Measurements from ENCODE around the gene DNAJB12.
A peak's percentile ranks its signal among the peaks of the same experiment; 100 is the strongest.
"Not testable (repeated sequence)": the region's sequence is repeated elsewhere in the genome, so short reads cannot be mapped to it uniquely, and the experiment has no call there.

The DNAJB12 gene

GRCh38 chr10:72354356-72355213, at the start of gene DNAJB12:
TSS of gene DNAJB12 (minus strand) at chr10:72354919. CDS start at chr10:72354897, 22 bp downstream.
- DNase-seq (ENCODE audit: low spot score) = peak; percentile 86

- DNase-seq (ENCODE audit: low spot score) = not testable (repeated sequence)
These were observed 40.9 kb upstream of the DNAJB12 start for GRCh38 chr10:72395581-72395980.

- DNase-seq (ENCODE audit: low spot score) = no peak
These were observed 37.9 kb upstream of the DNAJB12 start for GRCh38 chr10:72392571-72392970.

DNA sequence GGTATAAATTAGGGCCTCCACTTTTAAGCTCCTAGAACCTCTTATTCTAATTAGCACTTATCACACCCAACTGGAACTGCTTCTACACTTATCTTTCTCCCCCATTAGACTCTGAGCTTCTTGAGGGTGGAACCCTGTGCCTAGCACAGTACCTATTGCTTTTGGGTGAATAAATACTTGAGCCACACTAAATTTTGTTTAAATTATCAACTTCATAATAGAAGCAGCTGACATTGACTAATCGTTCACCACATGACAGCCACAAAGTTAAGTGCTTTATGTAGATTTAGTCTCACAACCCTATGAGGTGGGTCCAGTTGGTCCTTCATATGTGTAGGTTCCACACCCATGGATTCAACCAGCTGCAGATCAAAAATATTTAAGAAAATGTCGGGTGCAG, 36.0 kb upstream of the DNAJB12 start:
- no peak for DNase-seq (ENCODE audit: low spot score)

DNA sequence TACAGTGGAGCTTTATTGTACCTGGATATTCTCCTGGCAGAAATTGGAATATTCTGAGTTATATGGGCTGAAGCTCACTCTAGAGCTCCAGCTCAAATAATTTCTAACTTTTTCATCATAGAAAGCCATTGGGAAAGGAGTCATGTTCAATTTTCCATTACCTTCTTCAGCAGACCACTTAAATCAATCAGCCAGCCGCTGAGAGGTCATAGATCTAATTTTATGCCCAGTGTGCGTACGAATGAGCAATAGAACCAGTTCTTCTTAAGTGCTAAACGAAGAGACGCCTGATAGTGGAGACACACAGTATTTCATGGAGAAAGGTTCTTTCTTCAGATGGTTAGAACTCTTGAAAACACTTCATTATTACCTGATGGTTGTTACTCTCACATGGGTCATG, 35.0 kb upstream of the DNAJB12 start:
- no peak for DNase-seq (ENCODE audit: low spot score)

GRCh38 chr10:72389014-72389413, 34.3 kb upstream of the DNAJB12 start:
- DNase-seq (ENCODE audit: low spot score) = no peak

GRCh38 chr10:72388062-72388461, 33.3 kb upstream of the DNAJB12 start:
- no peak for DNase-seq (ENCODE audit: low spot score)

- DNase-seq (ENCODE audit: low spot score) = no peak
These were observed 32.3 kb upstream of the DNAJB12 start for GRCh38 chr10:72386916-72387586.

DNA sequence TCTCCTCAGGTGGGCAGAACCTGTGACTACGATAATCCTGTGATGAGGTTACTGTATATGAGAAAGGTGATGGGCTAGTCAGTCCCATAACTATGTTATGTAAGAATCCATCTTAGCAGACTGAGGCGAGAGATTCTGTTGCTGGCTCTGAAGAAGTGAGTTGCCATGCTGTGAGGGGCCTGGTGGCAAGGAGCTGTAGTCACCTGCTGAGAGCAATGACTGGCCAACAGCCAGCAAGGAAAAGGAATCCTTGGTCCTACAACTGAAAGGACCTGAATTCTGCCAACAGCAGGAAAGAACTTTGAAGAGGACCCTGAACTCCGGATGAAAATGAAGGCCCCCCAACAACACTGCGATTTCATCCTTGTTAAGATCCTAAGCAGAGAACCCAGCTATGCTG, 31.0 kb upstream of the DNAJB12 start:
- no peak for DNase-seq (ENCODE audit: low spot score)

- not testable (repeated sequence) for DNase-seq (ENCODE audit: low spot score)
These were observed 30.3 kb upstream of the DNAJB12 start for GRCh38 chr10:72384982-72385381.

DNA sequence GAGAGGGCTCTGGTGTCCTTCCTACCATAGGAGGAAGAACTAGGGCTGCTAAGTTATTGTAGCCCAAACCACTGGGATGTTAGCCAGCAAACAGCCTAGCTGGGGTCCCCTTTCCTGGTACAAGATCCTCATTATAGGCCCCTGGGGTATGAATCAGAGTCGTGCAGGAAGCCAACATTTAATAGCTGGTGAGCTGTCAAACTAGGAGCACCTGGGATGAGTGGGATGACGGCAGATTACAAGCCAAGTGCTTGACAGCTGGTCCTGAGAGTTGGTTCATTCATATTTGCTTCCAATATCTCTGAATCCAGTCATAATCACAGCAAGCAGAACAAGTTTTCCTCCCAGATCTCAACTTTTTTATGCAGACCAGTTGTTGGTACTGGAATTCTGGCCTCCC, 25.1 kb upstream of the DNAJB12 start:
- DNase-seq (ENCODE audit: low spot score) = no peak

DNA sequence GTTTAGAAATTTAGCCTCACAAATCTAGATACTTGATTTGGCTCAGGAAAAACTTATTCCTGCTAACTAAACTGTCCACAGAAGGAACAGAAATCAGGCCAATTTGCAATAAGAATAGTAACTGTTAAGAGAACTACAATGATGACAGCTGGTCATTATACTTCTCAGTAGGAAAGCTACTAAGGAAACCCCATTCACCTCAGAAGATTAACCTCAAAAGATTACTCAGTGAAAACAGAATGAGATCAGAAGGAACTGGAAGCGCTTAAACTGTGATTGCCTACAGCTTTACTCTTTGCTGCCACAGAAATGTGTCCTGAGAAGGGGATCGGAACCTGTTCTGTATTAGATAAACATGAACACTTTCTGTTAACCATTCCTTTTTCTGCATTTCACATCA, 24.3 kb upstream of the DNAJB12 start:
- no peak for DNase-seq (ENCODE audit: low spot score)

DNA sequence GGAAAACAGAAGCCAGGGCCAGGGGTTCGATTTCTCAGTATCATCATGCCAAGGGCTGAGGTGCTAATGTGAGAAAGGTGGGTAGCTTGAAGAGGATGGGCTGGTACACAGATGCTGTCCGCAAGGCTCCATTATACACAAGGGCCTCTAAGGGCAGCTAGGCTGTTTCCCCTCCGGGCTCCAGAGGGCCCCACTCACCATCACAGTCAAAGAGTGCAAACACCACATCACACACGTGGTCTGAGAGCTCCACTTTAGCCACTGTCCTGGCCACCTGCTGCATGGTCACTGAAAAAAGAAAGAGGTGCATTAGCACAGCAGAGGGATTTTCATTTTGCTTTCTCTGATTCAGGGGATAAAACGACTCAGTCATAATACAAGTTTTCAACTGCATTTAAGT, 20.9 kb upstream of the DNAJB12 start:
- no peak for DNase-seq (ENCODE audit: low spot score)

DNA sequence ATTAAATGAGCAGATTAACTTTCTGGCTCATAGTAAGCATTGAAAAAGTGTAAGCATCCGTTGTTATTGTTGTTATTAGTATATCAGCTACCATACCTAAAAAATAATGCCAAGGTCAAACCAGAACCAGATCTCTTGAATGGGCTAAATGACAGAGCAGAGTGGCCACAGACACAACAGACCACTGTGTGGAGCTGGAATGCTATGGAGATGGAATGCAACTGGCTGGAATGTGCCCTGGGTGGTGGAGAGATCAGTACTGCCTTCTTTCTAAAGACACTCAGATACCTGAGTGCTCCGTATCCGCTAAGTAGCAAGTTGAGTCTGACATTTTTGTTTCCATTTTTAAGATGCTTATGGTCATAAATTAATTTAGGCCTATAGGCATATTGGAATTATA, 20.5 kb upstream of the DNAJB12 start:
- no peak for DNase-seq (ENCODE audit: low spot score)

GRCh38 chr10:72370201-72370722, 15.5 kb upstream of the DNAJB12 start:
- DNase-seq (ENCODE audit: low spot score) = no peak

DNA sequence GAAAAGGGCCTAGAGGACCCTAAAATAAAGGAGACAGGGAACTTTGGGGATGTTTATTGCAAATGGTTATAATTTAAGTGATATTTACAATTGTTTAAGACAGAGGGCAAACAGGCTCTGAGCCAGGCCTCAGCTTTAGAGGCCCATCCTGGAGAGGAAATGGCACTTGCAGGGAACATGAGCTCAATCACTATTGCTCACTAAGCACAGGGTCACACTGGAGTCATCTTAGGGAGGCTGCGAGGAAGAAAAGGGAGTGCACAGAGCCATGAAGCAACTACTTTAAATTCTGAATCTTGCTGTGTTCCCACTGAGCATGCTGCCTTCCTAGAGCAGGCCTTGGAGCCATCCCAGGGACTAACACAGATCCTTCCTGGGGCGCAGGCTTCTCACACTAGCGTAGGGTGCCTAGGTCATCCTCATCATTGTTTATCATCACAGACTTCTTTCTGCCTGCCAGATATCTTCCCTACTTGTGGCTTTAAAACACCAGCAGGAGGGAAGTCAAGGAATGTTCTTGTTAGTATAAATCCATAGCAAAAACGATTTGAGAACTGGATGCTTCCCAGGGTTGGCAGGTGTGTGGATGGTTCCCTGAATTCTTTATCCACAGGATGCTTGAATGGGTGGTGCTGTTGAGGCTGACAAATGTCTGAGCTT, 12.7 kb upstream of the DNAJB12 start:
- no peak for DNase-seq (ENCODE audit: low spot score)

DNA sequence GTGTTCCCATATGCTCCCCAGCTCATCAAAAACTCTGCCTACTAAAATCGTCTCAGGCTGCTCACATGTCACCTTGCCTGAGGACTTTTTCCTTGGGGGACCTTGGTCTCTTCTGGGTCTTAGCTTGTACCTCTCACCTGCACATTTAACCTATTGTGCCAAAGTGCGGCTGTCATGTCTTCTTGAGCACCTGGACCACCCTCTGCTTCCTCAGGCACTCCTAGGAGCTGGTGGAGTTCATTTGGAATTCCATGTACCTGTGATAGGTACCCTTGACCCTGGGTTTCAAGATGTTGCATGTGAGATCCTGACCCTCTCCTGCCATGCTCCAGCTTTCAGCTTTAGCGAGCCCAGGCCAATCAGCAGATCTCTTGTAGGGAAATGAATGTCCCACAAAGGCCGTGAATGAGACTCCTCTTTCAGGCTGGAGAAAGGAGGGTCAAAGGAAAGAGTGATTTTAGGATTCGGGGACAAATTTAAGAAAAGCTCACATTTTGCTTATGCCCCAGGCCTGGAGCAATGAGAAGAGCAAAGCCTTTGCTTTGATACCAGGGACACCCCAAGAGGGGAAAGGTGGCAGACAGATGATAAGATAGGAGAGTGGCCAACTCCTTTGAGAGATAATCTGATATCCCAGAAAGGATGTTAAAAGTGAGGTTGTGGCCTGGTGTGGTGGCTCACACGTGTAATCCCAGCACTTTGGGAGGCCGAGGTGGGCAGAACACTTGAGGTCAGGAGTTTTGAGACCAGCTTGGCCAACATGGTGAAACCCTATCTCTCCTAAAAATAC, 10.6 kb upstream of the DNAJB12 start:
- DNase-seq (ENCODE audit: low spot score) = no peak

- peak; percentile 82 for DNase-seq (ENCODE audit: low spot score)
These were observed 9.6 kb upstream of the DNAJB12 start for GRCh38 chr10:72364239-72364777.

- no peak for DNase-seq (ENCODE audit: low spot score)
These were observed 2.3 kb upstream of the DNAJB12 start for GRCh38 chr10:72356987-72357386.

- no peak for DNase-seq (ENCODE audit: low spot score)
These were observed 1.4 kb upstream of the DNAJB12 start for GRCh38 chr10:72356115-72356514.

DNA sequence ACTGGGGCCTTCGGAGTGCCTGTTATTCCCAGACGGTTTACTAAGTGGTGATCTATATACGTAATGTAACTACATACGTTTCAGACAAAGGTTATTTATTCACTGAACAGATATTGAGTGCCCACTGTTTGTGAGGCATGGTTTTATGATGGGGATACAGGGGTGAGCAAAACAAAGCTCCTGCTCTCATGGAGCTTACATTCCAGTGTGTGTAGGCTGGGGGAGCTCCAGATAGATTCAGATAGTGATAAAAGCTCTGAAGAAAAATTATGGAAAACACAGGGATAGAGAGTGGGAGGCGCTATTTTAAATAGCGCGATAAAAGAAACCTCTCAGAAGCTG, 466 bp upstream of the DNAJB12 start:
- DNase-seq (ENCODE audit: low spot score) = no peak

DNA sequence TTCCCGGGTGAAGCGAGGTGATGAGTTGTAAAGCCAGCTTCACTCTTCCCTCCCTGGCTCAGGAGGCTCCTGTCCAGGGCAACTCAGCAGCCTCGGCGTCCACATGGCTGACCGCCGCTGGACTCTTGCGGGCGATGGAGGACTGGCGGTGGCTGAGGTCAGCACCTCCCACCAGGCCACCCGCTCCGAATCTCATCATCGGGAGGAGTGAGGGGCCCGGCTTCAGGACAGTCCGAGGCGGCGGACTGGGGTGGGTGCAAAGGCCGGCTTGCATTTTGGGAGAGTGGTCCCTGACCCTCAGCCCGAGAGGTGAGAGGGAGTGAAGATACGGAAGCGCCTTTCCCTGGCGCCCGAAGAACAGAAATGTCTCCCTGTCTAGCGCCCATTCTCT, 759 bp downstream of the DNAJB12 start:
- no peak for DNase-seq (ENCODE audit: low spot score)
